ENCODE data around the gene RTN1. TPM values are rescaled to one million over a fixed set of nuclear protein-coding genes. Genes with fewer than 3 reads are reported as not detected.

RTN1 gene
- total and polyA plus RNA-seq, 2 of the 8 experiments (the other 6 are each of a cell fraction or from before 2014, with no cell fraction given) = 2.8 to 4.9 TPM

GRCh38 chr14:59691266-59691665, 179.3 kb downstream of the RTN1 start:
- H3K4ac ChIP-seq (replicated peaks; ENCODE audit: insufficient read length, low read depth, low read length) = no peak overlapping the region
- no peaks in the 10 kb centered on the region for H3K23me2 ChIP-seq (ENCODE audit: low read depth, low read length)
- H4K8ac ChIP-seq (ENCODE audit: extremely low read depth, insufficient read depth, low read length) = no peak overlapping the region
- no peaks in the 10 kb centered on the region for H3K4me1 ChIP-seq (replicated peaks in 1 of 4; ENCODE audit: control insufficient read depth in 3 of 4, insufficient read depth in 4 of 4, low read length in 3 of 4)
- no peak overlapping the region for H2BK120ac ChIP-seq (replicated peaks; ENCODE audit: low read depth, low read length)
- no peak overlapping the region for H3K23ac ChIP-seq (ENCODE audit: insufficient read length)
- H3K27me3 ChIP-seq (replicated peaks in 1 of 4; ENCODE audit: control insufficient read depth in 3 of 4, extremely low read depth in 1 of 4, insufficient read depth in 3 of 4, low read length in 3 of 4) = no peaks in the 10 kb centered on the region
- H2AFZ ChIP-seq (ENCODE audit: low read length) = no peak overlapping the region
- no peaks in the 10 kb centered on the region for H3K79me2 ChIP-seq (ENCODE audit: control insufficient read depth in 1 of 2, insufficient read depth in 2 of 2, low read length in 2 of 2)
- 33% methylated on average over 2 of the region's 2 CpGs; no CpG with 5 or more reads in 1 of the 2 experiments for WGBS, 2 experiments (ENCODE audit: extremely low coverage in 1 of 2, insufficient coverage in 1 of 2, insufficient read length in 1 of 2, insufficient replicate concordance in 2 of 2, low coverage in 1 of 2, low lambda C conversion rate in 2 of 2, missing lambda C conversion rate in 1 of 2)
- CTCF ChIA-PET (ENCODE audit: partially characterized antibody) = interaction anchor here (1.6 to 6.1 kb wide), 3 partner anchors 14 to 205 kb away, joined by 5 to 47 read pairs (median 44); no protein-coding TSS in a partner anchor
- H3K56ac ChIP-seq (replicated peaks; ENCODE audit: insufficient read length, low read depth, low read length) = no peak overlapping the region
- H3K79me1 ChIP-seq (ENCODE audit: low read depth, low read length) = no peaks in the 10 kb centered on the region
- FAIRE-seq (no peak), DNase-seq (ENCODE audit: low read depth in 1 of 2, low spot score in 2 of 2) (no peak)
- POLR2A ChIA-PET (ENCODE audit: partially characterized antibody) = no interaction called here
- no peak overlapping the region for H2BK15ac ChIP-seq (ENCODE audit: low read length)
- peaks cover 0 to 4% of the 10 kb centered on the region in 2 experiments; a peak in 1 of 4 replicates for H3K9me3 ChIP-seq (ENCODE audit: insufficient read depth in 2 of 2, low read depth in 1 of 2, low read length in 1 of 2)
- H3K4me3 ChIP-seq (ENCODE audit: extremely low read depth in 1 of 4, insufficient read depth in 2 of 4, low read depth in 3 of 4, low read length in 4 of 4) = no peak overlapping the region
- no peak overlapping the region for H3K4me2 ChIP-seq (ENCODE audit: insufficient read depth in 1 of 2, low read depth in 2 of 2, low read length in 2 of 2)
- H2AK5ac ChIP-seq (ENCODE audit: low read depth, low read length) = no peak overlapping the region
- H4K5ac ChIP-seq (ENCODE audit: insufficient read length, low read depth, low read length) = no peak overlapping the region
- no peaks in the 10 kb centered on the region for H3K36me3 ChIP-seq (ENCODE audit: control insufficient read depth in 2 of 4, insufficient read depth in 4 of 4, low read length in 3 of 4)
- TF ChIP-seq BRCA1 (IDR thresholded peaks at IDR 0.05; ENCODE audit: low read depth, low read length) (no peak), TAF1 (IDR thresholded peaks at IDR 0.05; ENCODE audit: low read depth, low read length) (no peak), EZH2 (IDR thresholded peaks at IDR 0.05; ENCODE audit: low read depth, low read length, severe bottlenecking) (no peak), SRF (IDR thresholded peaks at IDR 0.05; ENCODE audit: low read depth, low read length) (no peak), CHD1 (IDR thresholded peaks at IDR 0.05; ENCODE audit: low read depth, low read length) (no peak)
- TF ChIP-seq, protein P1, sequence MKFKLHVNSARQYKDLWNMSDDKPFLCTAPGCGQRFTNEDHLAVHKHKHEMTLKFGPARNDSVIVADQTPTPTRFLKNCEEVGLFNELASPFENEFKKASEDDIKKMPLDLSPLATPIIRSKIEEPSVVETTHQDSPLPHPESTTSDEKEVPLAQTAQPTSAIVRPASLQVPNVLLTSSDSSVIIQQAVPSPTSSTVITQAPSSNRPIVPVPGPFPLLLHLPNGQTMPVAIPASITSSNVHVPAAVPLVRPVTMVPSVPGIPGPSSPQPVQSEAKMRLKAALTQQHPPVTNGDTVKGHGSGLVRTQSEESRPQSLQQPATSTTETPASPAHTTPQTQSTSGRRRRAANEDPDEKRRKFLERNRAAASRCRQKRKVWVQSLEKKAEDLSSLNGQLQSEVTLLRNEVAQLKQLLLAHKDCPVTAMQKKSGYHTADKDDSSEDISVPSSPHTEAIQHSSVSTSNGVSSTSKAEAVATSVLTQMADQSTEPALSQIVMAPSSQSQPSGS (IDR thresholded peaks at IDR 0.05; ENCODE audit: low read length) = no peak
- H3K9ac ChIP-seq (replicated peaks in 1 of 4; ENCODE audit: extremely low read depth in 1 of 4, low read depth in 3 of 4, low read length in 3 of 4) = no peak overlapping the region
- H2BK12ac ChIP-seq (ENCODE audit: low read depth, low read length) = no peak overlapping the region
- no peak overlapping the region for H4K91ac ChIP-seq (replicated peaks; ENCODE audit: insufficient read length, low read length)
- no peak overlapping the region for H3K14ac ChIP-seq (ENCODE audit: insufficient read length)
- H3K18ac ChIP-seq (ENCODE audit: extremely low read depth, low read length) = no peak overlapping the region
- no peak overlapping the region for H2BK20ac ChIP-seq (ENCODE audit: low read length)
- no peaks in the 10 kb centered on the region for H4K20me1 ChIP-seq (replicated peaks in 1 of 2; ENCODE audit: control insufficient read depth in 1 of 2, insufficient read depth in 2 of 2, low read length in 2 of 2)
- no peak overlapping the region for H3K27ac ChIP-seq (ENCODE audit: low read depth, low read length)
- H2BK5ac ChIP-seq (ENCODE audit: low read depth, low read length) = no peak overlapping the region

All from H1 (cell line).